ENCODE measurements around the gene CCDC15.

The CCDC15 gene

GRCh38 chr11:125001079-125001778, 47.2 kb downstream of the CCDC15 start:
- Histone ChIP-seq H3K4me2 (ENCODE audit: low read length) (no peak overlapping the region), H4K12ac (ENCODE audit: low read depth, low read length) (no peak overlapping the region), H2AK5ac (ENCODE audit: low read length) (no peak overlapping the region), H3K23ac (ENCODE audit: low read length) (no peak overlapping the region), H2BK120ac (ENCODE audit: insufficient read depth, low read length, poor library complexity) (no peak overlapping the region), H3K36me3 (ENCODE audit: control insufficient read depth in 1 of 2, insufficient read depth in 2 of 2, low read length in 2 of 2) (no peaks in the 10 kb centered on the region), H3K4me3 (ENCODE audit: low read depth, low read length) (no peak overlapping the region), H3K27me3 (ENCODE audit: insufficient read depth, low read length) (no peaks in the 10 kb centered on the region), H3K4me1 (ENCODE audit: control insufficient read depth in 1 of 2, insufficient read depth in 2 of 2, low read length in 2 of 2) (no peaks in the 10 kb centered on the region), H4K91ac (ENCODE audit: low read depth, low read length) (no peak overlapping the region), H3K79me2 (ENCODE audit: control insufficient read depth, insufficient read depth, low read length, poor library complexity) (no peaks in the 10 kb centered on the region), H3K9ac (ENCODE audit: low read length) (no peak overlapping the region), H2BK5ac (ENCODE audit: low read depth, low read length, poor library complexity) (no peak overlapping the region), H2BK12ac (ENCODE audit: low read length) (no peak overlapping the region), H3K27ac (ENCODE audit: low read depth, low read length) (no peak overlapping the region), H3K79me1 (ENCODE audit: low read length) (no peaks in the 10 kb centered on the region), H3K4ac (ENCODE audit: low read depth, low read length) (no peak overlapping the region), H2AFZ (ENCODE audit: insufficient read depth, low read length, poor library complexity) (no peak overlapping the region), H3K18ac (ENCODE audit: low read length) (no peak overlapping the region), H3K14ac (ENCODE audit: low read length) (no peak overlapping the region), H3K9me3 (ENCODE audit: insufficient read depth, low read depth, low read length) (no peaks in the 10 kb centered on the region), H4K8ac (ENCODE audit: low read depth, low read length) (no peak overlapping the region)
- WGBS (ENCODE audit: extremely low coverage, insufficient coverage, insufficient read length): no CpG with 5 or more reads among the region's 2 CpGs
- DNase-seq: no peak

GRCh38 chr11:125001849-125002248, 47.8 kb downstream of the CCDC15 start:
- H3K36me3 ChIP-seq (ENCODE audit: control insufficient read depth in 1 of 2, insufficient read depth in 2 of 2, low read length in 2 of 2): no peaks in the 10 kb centered on the region
- H3K4me1 ChIP-seq (ENCODE audit: control insufficient read depth in 1 of 2, insufficient read depth in 2 of 2, low read length in 2 of 2): no peaks in the 10 kb centered on the region
- no peak overlapping the region for H2BK120ac ChIP-seq (ENCODE audit: insufficient read depth, low read length, poor library complexity)
- H3K4me2 ChIP-seq (ENCODE audit: low read length): no peak overlapping the region
- H4K12ac ChIP-seq (ENCODE audit: low read depth, low read length): no peak overlapping the region
- H3K27ac ChIP-seq (ENCODE audit: low read depth, low read length): no peak overlapping the region
- H2AK5ac ChIP-seq (ENCODE audit: low read length): no peak overlapping the region
- no peak overlapping the region for H3K23ac ChIP-seq (ENCODE audit: low read length)
- no peak overlapping the region for H3K9ac ChIP-seq (ENCODE audit: low read length)
- H2BK12ac ChIP-seq (ENCODE audit: low read length): no peak overlapping the region
- H4K91ac ChIP-seq (ENCODE audit: low read depth, low read length): no peak overlapping the region
- no peak overlapping the region for H3K14ac ChIP-seq (ENCODE audit: low read length)
- H2BK5ac ChIP-seq (ENCODE audit: low read depth, low read length, poor library complexity): no peak overlapping the region
- H3K27me3 ChIP-seq (ENCODE audit: insufficient read depth, low read length): no peaks in the 10 kb centered on the region
- H2AFZ ChIP-seq (ENCODE audit: insufficient read depth, low read length, poor library complexity): no peak overlapping the region
- no peak overlapping the region for H3K18ac ChIP-seq (ENCODE audit: low read length)
- no peak overlapping the region for H3K4me3 ChIP-seq (ENCODE audit: low read depth, low read length)
- no CpG with 5 or more reads among the region's 2 CpGs for WGBS (ENCODE audit: extremely low coverage, insufficient coverage, insufficient read length)
- H3K79me1 ChIP-seq (ENCODE audit: low read length): no peaks in the 10 kb centered on the region
- H3K4ac ChIP-seq (ENCODE audit: low read depth, low read length): no peak overlapping the region
- no peaks in the 10 kb centered on the region for H3K79me2 ChIP-seq (ENCODE audit: control insufficient read depth, insufficient read depth, low read length, poor library complexity)
- H4K8ac ChIP-seq (ENCODE audit: low read depth, low read length): no peak overlapping the region
- H3K9me3 ChIP-seq (ENCODE audit: insufficient read depth, low read depth, low read length): no peaks in the 10 kb centered on the region
- no peak for DNase-seq

- Histone ChIP-seq H2BK120ac (ENCODE audit: insufficient read depth, low read length, poor library complexity) (no peak overlapping the region), H3K27ac (ENCODE audit: low read depth, low read length) (no peak overlapping the region), H3K4me1 (ENCODE audit: control insufficient read depth in 1 of 2, insufficient read depth in 2 of 2, low read length in 2 of 2) (no peaks in the 10 kb centered on the region)
Measured at GRCh38 chr11:125005491-125005890, 51.5 kb downstream of the CCDC15 start.

GRCh38 chr11:125016413-125016812, 62.4 kb downstream of the CCDC15 start:
- Histone ChIP-seq H2BK120ac (ENCODE audit: insufficient read depth, low read length, poor library complexity) (no peak overlapping the region), H3K36me3 (ENCODE audit: control insufficient read depth in 1 of 2, insufficient read depth in 2 of 2, low read length in 2 of 2) (no peaks in the 10 kb centered on the region), H3K27ac (ENCODE audit: low read depth, low read length) (no peak overlapping the region), H4K8ac (ENCODE audit: low read depth, low read length) (no peak overlapping the region), H4K12ac (ENCODE audit: low read depth, low read length) (no peak overlapping the region), H3K4me3 (ENCODE audit: low read depth, low read length) (no peak overlapping the region), H3K18ac (ENCODE audit: low read length) (no peak overlapping the region), H3K9ac (ENCODE audit: low read length) (no peak overlapping the region), H2AFZ (ENCODE audit: insufficient read depth, low read length, poor library complexity) (no peak overlapping the region), H3K23ac (ENCODE audit: low read length) (no peak overlapping the region), H2BK5ac (ENCODE audit: low read depth, low read length, poor library complexity) (no peak overlapping the region), H2AK5ac (ENCODE audit: low read length) (no peak overlapping the region), H3K27me3 (ENCODE audit: insufficient read depth, low read length) (no peaks in the 10 kb centered on the region), H2BK12ac (ENCODE audit: low read length) (no peak overlapping the region), H4K91ac (ENCODE audit: low read depth, low read length) (no peak overlapping the region), H3K9me3 (ENCODE audit: insufficient read depth, low read depth, low read length) (no peaks in the 10 kb centered on the region), H3K4me2 (ENCODE audit: low read length) (no peak overlapping the region), H3K4ac (ENCODE audit: low read depth, low read length) (no peak overlapping the region), H3K14ac (ENCODE audit: low read length) (no peak overlapping the region), H3K79me1 (ENCODE audit: low read length) (no peaks in the 10 kb centered on the region), H3K4me1 (ENCODE audit: control insufficient read depth in 1 of 2, insufficient read depth in 2 of 2, low read length in 2 of 2) (no peaks in the 10 kb centered on the region), H3K79me2 (ENCODE audit: control insufficient read depth, insufficient read depth, low read length, poor library complexity) (no peaks in the 10 kb centered on the region)
- no peak for DNase-seq

More at GRCh38 chr11:125005491-125005890, 51.5 kb downstream of the CCDC15 start:
- no peak overlapping the region for H3K4ac ChIP-seq (ENCODE audit: low read depth, low read length)
- H3K4me2 ChIP-seq (ENCODE audit: low read length): no peak overlapping the region
- no peak overlapping the region for H3K4me3 ChIP-seq (ENCODE audit: low read depth, low read length)
- WGBS (ENCODE audit: extremely low coverage, insufficient coverage, insufficient read length): no CpG with 5 or more reads among the region's 2 CpGs
- H4K12ac ChIP-seq (ENCODE audit: low read depth, low read length): no peak overlapping the region
- no peak overlapping the region for H3K9ac ChIP-seq (ENCODE audit: low read length)
- no peaks in the 10 kb centered on the region for H3K27me3 ChIP-seq (ENCODE audit: insufficient read depth, low read length)
- no peaks in the 10 kb centered on the region for H3K36me3 ChIP-seq (ENCODE audit: control insufficient read depth in 1 of 2, insufficient read depth in 2 of 2, low read length in 2 of 2)
- no peak overlapping the region for H3K23ac ChIP-seq (ENCODE audit: low read length)
- no peaks in the 10 kb centered on the region for H3K79me1 ChIP-seq (ENCODE audit: low read length)
- H3K79me2 ChIP-seq (ENCODE audit: control insufficient read depth, insufficient read depth, low read length, poor library complexity): no peaks in the 10 kb centered on the region
- H2BK5ac ChIP-seq (ENCODE audit: low read depth, low read length, poor library complexity): no peak overlapping the region
- H4K91ac ChIP-seq (ENCODE audit: low read depth, low read length): no peak overlapping the region
- H2BK12ac ChIP-seq (ENCODE audit: low read length): no peak overlapping the region
- H4K8ac ChIP-seq (ENCODE audit: low read depth, low read length): no peak overlapping the region
- no peak overlapping the region for H2AFZ ChIP-seq (ENCODE audit: insufficient read depth, low read length, poor library complexity)
- H3K9me3 ChIP-seq (ENCODE audit: insufficient read depth, low read depth, low read length): no peaks in the 10 kb centered on the region
- H3K18ac ChIP-seq (ENCODE audit: low read length): no peak overlapping the region
- no peak overlapping the region for H3K14ac ChIP-seq (ENCODE audit: low read length)
- no peak for DNase-seq
- H2AK5ac ChIP-seq (ENCODE audit: low read length): no peak overlapping the region
